ENCODE data around the gene DPP9.
A peak's percentile ranks its signal among the peaks of the same experiment; 100 is the strongest.
"Not testable (repeated sequence)": the region's sequence is repeated elsewhere in the genome, so short reads cannot be mapped to it uniquely, and the experiment has no call there.

Gene DPP9

DNA sequence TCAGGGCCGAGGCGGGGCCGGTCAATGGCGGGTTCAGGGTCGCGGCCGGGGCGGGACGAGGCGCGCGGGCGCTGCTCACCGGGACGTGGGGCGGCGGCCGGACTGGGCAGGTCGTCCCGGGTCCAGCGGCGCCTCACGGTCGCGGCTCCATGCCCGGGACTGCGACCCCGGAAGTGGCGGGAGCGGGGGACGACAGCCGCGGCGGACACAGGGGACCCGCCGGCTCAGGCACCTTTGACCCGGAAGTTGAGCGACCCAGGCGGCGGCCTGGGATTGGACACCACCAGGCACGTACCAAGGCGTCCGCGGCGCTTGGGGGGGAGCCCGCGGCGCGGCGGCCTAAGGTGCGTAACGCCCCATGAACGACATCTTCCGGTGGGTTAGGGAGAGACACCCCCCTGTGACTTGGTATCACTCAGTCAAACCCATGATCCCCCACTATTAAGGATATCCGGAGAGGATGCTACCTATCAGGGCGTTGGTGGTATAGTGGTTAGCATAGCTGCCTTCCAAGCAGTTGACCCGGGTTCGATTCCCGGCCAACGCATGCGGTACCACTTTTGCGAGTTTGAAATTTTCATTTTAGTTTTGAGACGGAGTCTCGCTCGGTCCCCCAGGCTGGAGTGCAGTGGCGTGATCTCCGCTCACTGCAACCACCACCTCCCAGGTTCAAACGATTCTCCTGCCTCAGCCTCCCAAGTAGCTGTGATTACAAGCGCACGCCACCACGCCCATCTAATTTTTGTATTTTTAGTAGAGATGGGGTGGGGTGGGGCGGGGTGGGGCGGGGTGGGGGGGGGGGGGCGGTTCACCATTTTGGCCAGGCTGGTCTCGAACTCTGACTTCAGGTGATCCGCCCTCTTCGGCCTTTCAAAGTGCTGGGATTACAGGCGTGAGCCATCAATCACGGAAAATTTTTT, at the start of gene DPP9:
Gene DPP9, minus strand, starts transcription at position 248 of the 920 bp plus-strand sequence. CDS start 3,936 bp downstream, outside the sequence.
- DNase-seq (ENCODE audit: low spot score), result peak; percentile 98

GRCh38 chr19:4773047-4773640, 49.5 kb upstream of the DPP9 start:
- DNase-seq (ENCODE audit: low spot score), result no peak

- DNase-seq (ENCODE audit: low spot score), result no peak
Measured at GRCh38 chr19:4772566-4772965, 48.9 kb upstream of the DPP9 start.

- peak; percentile 79 for DNase-seq (ENCODE audit: low spot score)
Measured at GRCh38 chr19:4768934-4769777, 45.5 kb upstream of the DPP9 start.

GRCh38 chr19:4764393-4764660, 40.7 kb upstream of the DPP9 start:
- no peak for DNase-seq (ENCODE audit: low spot score)

DNA sequence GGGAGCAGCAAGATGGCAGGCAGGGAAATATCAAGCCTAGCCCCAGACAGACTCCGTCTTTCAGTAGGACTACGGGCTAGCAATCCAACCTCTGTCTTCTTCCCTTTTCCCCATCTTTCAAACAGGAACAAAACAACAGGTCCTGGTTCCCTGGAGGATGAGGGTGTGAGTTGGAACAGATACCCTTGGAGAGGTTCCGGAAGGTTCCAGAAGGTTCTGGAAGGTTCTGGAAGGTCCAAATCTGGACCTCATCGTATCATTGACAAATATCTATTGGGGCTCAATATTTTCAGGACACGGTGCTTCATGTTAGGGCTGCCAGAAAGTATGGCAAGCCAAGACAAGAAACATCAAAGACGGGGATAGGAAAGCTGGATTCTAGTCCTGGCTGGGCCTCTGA, 39.4 kb upstream of the DPP9 start:
- no peak for DNase-seq (ENCODE audit: low spot score)

DNA sequence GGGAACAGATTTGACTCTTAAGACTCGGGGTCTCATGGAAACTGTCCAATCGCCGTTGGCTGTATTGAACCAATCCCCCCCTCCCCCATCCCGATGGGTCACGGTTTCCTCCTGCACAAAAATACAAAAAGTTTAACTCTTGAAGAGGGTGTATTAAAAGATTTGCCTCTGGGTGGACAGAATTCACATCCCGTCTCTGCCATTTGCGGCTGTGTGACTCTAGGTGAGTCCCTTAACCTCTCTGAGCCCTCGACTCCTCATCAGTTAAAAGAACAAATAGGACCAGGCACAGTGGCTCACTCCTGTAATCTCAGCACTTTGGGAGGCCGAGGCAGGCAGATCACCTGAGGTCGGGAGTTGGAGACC, 36.6 kb upstream of the DPP9 start:
- no peak for DNase-seq (ENCODE audit: low spot score)

GRCh38 chr19:4759388-4760284, 36.0 kb upstream of the DPP9 start:
- DNase-seq (ENCODE audit: low spot score), result peak; percentile 65

DNA sequence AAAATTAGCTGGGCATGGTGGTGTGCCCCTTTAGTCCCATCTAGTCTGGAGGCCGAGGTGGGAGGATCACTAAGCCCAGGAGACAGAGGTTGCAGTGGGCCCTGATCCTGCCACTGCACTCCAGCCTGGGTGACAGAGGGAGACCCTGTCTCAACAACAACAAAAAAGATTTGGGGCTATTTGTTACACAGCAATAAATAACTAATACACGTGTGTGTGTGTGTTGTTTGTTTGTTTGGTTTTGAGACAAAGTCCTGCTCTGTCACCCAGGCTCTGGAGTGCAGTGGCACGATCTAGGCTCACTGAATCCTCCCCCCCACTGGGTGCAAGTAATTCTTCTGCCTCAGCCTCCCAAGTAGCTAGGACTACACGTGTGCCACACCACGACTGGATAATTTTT, 35.0 kb upstream of the DPP9 start:
- no peak for DNase-seq (ENCODE audit: low spot score)

DNA sequence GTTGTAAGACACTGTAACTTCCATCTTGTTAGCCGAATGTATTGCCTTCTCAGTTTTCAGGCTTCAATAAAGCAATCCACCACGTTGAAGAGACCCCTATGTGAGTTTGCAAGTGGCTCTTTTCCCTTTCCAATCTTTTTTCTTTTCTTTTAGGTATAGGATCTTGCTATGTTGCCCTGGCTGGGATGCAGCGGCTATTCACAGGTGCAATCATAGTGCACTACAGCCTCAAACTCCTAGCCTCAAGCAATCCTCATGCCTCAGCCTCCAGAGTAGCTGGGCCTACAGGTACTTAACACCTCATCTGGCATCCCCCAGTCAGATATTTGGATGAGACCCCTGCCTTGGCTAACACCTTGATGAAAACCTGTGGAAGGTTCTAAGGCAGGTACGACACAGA, 34.4 kb upstream of the DPP9 start:
- DNase-seq (ENCODE audit: low spot score), result no peak

- no peak for DNase-seq (ENCODE audit: low spot score)
Measured at GRCh38 chr19:4755459-4755858, 31.8 kb upstream of the DPP9 start.

DNA sequence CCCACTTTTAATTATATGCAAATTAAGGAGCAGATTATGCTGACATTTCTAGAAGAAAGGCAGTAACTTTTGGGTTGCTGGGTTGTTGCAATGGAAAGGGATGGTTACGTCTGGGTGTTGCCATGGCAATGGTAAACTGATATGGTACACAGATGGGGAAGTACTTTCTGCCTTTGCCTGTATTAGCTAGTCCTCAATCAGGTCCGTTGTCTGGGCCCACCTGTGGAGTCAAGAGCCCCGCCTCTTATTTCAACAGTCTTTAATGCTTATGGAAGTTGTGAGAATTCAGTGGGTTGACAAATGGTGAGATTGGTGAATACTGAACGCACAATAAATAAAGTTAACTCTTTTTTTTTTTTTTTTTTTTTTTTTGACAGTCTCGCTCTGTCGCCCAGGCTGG, 30.6 kb upstream of the DPP9 start:
- no peak for DNase-seq (ENCODE audit: low spot score)

DNA sequence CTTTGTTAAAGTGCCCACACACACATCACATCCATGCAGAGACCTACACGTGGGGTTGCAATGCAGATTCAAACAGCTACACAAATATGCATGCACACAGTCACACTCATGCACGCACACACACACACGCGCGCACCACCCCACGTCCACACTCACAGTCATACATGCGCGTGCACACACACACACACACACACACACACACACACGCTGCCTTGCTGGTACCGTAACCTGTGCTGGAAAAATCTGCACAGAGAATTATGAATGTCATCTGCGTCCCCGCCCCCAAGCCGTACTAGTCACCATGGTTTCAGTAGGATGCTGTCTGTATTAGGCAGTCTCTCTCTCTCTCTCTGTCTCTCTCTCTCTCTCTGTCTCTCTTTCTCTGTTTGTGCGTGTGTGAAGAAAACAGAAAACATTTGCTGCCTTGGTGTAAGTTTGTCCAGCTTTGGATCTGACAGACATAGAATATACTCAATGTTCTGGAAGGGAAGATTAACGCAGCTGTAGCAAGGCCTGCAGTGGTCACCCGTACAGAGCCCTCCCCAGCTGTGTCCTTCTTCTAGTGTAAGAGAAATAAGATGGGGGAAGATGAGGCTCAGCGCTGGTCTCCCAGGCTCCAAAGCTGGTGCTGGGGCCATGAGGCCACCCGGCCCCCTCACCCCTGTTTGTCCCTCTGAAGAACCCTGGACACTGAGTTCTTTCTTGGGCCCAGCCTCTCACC, 26.4 kb upstream of the DPP9 start:
- no peak for DNase-seq (ENCODE audit: low spot score)

GRCh38 chr19:4748589-4748988, 24.9 kb upstream of the DPP9 start:
- no peak for DNase-seq (ENCODE audit: low spot score)

DNA sequence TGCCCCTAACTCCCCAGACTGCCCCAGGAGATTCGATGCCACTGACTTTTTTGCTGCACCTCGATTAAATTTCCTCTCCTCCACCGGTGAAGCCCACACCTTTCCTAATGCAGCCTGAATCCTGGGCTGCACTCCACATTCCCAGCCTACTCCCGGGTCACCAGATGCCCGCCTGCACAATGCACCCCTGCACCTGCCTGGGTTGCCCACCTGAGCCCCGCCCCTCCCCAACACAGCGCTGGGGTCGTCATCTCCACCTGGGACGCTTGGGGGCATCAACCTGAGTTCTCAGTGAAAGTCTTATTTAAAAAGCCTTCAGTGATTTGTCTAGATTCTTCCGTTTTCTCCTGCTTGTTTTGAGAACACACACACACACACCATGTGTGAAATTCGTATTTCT, 24.5 kb upstream of the DPP9 start:
- DNase-seq (ENCODE audit: low spot score), result no peak

GRCh38 chr19:4745986-4746385, 22.3 kb upstream of the DPP9 start:
- no peak for DNase-seq (ENCODE audit: low spot score)

DNA sequence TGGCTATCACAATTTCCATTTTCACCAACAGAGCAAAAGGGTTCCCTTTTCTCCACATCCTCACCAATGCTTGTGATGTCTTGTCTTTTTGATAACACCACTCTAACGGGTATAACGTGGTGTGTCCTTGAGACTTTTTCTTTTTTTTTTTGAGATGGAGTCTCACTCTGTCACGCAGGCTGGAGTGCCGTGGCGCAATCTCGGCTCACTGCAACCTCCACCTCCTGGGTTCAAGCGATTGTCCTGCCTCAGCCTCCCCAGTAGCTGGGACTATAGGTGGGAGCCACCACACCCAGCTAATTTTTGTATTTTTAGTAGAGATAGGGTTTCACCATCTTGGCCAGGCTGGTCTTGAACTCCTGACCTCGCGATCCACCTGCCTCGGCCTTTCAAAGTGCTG, 21.5 kb upstream of the DPP9 start:
- DNase-seq (ENCODE audit: low spot score), result not testable (repeated sequence)

- peak; percentile 42 for DNase-seq (ENCODE audit: low spot score)
Measured at GRCh38 chr19:4744451-4745174, 21.0 kb upstream of the DPP9 start.

DNA sequence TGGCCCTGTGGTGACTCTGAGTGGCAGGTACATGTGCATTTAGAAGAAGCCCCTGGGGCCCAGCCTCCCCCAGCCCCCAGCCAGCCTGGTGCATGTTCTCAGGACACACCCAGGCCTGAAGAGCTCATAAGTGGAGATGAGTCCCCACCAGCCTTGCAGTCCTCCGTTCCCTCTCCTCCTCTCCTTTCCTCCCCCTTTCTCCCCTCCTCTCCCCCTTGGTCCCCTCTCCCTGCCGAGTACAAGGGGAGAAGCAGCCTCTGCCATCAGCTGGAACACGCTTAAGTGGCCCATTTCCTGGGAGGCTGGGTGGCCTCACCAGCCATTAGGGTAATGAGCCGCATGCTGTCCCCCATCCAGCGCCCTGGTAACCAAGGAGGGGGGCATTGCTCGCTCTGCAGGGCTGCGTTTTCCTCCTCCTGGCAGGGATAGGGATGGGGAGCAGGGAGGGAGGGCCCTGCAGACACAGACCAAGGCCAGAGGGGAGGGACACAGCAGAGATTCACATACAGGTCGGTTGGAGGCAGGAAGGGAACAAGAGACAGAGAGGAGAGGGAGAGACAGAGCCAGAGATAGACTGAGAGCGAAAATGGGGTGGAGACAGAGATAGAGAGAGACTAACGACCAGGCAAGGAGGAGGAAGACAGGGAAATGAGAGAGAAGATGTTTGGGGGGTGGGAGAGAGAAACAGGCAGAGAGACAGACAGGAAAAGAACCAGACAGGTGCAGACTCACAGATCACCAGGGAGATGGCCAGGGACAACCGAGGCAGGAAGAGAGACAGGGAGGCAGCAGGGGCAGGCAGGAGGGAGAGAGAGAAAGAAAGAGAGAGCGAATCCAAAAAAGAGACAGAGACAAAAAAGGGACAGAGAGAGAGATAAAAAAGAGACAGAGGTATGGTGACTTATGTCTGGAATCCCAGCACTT, 19.3 kb upstream of the DPP9 start:
- no peak for DNase-seq (ENCODE audit: low spot score)
